ENCODE measurements around the gene RSPRY1.
"Not testable (repeated sequence)": the region's sequence is repeated elsewhere in the genome, so short reads cannot be mapped to it uniquely, and the experiment has no call there.

RSPRY1 gene

DNA sequence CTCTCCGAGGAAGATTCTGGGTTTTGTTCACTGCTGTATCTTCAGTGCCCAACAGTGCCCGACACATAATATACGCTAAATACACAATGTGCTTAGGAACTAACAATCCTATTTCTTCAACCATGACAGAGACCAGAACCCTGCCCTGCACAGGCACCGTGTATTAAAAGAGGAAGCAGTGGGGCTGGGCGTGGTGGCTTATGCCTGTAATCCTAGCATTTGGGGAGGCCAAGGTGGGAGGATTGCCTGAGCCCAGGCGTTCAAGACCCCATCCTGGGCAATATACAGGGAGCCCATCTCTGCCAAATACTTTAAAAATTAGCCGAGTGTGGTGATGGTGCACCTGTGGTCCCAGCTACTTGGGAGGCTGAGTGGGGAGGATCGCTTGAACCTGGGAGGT is 78.3 kb downstream of the RSPRY1 start:
- H3K4me3 ChIP-seq (ENCODE audit: control insufficient read depth, low read depth, low read length), result no peak overlapping the region
- DNase-seq (ENCODE audit: low read depth), result no peak
- no peak for TF ChIP-seq CTCF (conservative IDR thresholded peaks at IDR 0.05; ENCODE audit: control insufficient read depth, insufficient read depth, low read depth, low read length)

DNA sequence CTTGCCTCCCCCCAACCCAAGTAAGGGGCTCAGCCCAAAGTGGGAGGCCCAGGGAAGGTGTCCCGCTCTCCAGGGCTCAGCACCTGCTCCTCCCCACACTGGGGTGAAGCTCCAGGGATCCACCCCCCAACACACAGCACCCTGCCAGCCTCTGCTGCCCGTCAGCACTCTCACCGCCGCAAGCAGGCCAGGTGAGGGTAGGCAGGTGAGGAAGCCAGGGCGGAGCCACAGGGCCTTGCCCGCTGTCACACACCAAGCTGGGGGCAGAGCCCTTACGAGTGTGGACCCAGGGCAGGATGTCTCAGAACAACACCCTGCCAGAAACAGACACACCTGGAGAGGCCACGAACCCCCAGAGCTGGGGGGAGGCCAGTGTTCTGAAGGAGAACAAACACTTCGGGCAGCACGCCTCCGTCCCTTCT is 78.8 kb downstream of the RSPRY1 start:
- no peak for TF ChIP-seq CTCF (conservative IDR thresholded peaks at IDR 0.05; ENCODE audit: control insufficient read depth, insufficient read depth, low read depth, low read length)
- no peak for DNase-seq (ENCODE audit: low read depth)
- no peak overlapping the region for H3K4me3 ChIP-seq (ENCODE audit: control insufficient read depth, low read depth, low read length)

DNA sequence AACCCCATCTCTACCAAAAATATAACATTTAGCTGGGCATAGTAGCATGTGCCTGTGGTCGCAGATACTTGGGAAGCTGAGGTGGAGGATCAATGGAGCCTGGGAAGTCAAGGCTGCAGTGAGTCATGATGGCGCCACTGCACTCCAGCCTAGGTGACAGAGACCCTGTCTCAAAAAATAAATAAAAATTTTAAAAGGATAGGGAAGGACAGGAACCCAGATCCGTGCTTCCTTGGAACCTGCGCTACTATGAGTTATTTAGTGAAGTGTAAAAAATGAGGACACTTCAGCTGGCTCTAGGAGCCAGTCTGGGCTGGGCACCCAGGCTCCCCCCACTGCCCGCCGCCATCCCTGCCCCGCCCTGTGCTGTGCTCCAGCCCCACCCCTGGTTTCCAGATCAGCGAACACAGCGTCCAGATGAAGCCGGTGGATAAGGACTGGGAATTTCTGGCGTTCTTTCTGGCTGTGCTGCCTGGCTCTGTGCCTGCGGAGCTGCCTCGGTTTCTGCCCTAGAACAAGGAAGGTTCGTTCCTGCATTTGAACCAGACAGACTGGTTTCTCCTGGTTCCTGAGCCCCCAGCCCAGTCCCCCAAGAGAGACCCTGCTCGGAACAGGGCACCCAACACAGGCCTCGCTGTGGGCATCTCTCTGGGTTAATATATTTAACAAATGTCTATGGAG is 79.9 kb downstream of the RSPRY1 start:
- peak; percentile 20 for DNase-seq (ENCODE audit: low read depth)

GRCh38 chr16:57266531-57267260 is 80.6 kb downstream of the RSPRY1 start:
- no peak for TF ChIP-seq CTCF (conservative IDR thresholded peaks at IDR 0.05; ENCODE audit: control insufficient read depth, insufficient read depth, low read depth, low read length)
- DNase-seq (ENCODE audit: low read depth), result no peak
- no peak overlapping the region for H3K4me3 ChIP-seq (ENCODE audit: control insufficient read depth, low read depth, low read length)

More for the DNA sequence above, 79.9 kb downstream of the RSPRY1 start:
- no peak overlapping the region for H3K4me3 ChIP-seq (ENCODE audit: control insufficient read depth, low read depth, low read length)
- TF ChIP-seq CTCF (conservative IDR thresholded peaks at IDR 0.05; ENCODE audit: control insufficient read depth, insufficient read depth, low read depth, low read length), result no peak

GRCh38 chr16:57267343-57267742 is 81.2 kb downstream of the RSPRY1 start:
- not testable (repeated sequence) for H3K4me3 ChIP-seq (ENCODE audit: control insufficient read depth, low read depth, low read length); DNase-seq (ENCODE audit: low read depth)

GRCh38 chr16:57268804-57269800 is 83.0 kb downstream of the RSPRY1 start:
- DNase-seq (ENCODE audit: low read depth), result no peak
- TF ChIP-seq CTCF (conservative IDR thresholded peaks at IDR 0.05; ENCODE audit: control insufficient read depth, insufficient read depth, low read depth, low read length), result no peak

More at GRCh38 chr16:57268804-57269800, 83.0 kb downstream of the RSPRY1 start:
- no peak overlapping the region for H3K4me3 ChIP-seq (ENCODE audit: control insufficient read depth, low read depth, low read length)

Data from fibroblast of mammary gland (primary cell).